Endothelial cell of umbilical vein (primary cell): ENCODE results near the gene ATP11B. TPM values are rescaled to one million over a fixed set of nuclear protein-coding genes. Genes with fewer than 3 reads are reported as not detected.

Experiments used
- BruUV-seq: library from RNA; stranded (reverse); fragments of 400-500 nt; replicated peaks from 2 replicates; lab custom pipeline; 2021; lab: Mats Ljungman, UMichigan
- CTCF ChIA-PET: fragments of 300-600, 350-600 bp; sonication (Branson Sonifier 250); formaldehyde crosslinking; loops from one replicate; lab custom pipeline; 2021; ENCODE audit warnings: antibody characterized with exemption, inconsistent platforms; lab: Charles Lee
- POLR2A ChIA-PET: fragments of 300-600, 350-600 bp; sonication (Branson Sonifier 250); formaldehyde crosslinking; loops from one replicate; lab custom pipeline; 2021; ENCODE audit warnings: antibody characterized with exemption, inconsistent platforms; lab: Charles Lee
- DNase-seq: peaks from one replicate; pipeline ENCODE4 v3.0.0-alpha.2; 2011; ENCODE audit warnings: low read depth, low spot score
- FAIRE-seq: peaks from 2 replicates; lab custom pipeline; 2011; peaks lifted over from hg19 to GRCh38; lab: Jason Lieb, UNC
- H2AFZ ChIP-seq: 2 replicates; pipeline ENCODE4 v1.6.0; 2012; ENCODE audit warnings: low read depth, low read length, control low read depth, inconsistent platforms
- H3K27ac ChIP-seq: 2 replicates; pipeline ENCODE4 v1.5.1; 2011; ENCODE audit warnings: low read depth, mild to moderate bottlenecking, control low read depth, low read length, moderate library complexity; ENCODE audit not compliant: insufficient read depth
- H3K27me3 ChIP-seq, 2 experiments: 2 replicates each; pipeline versions ENCODE4 v1.6.0 to v1.6.1; 2011; ENCODE audit warnings: low read length in 2 of 2, mixed read lengths in 1 of 2; ENCODE audit not compliant: control insufficient read depth in 2 of 2, insufficient read depth in 2 of 2
- H3K36me3 ChIP-seq, 2 experiments: 2 replicates in 1 of 2; 3 replicates in 1 of 2; pipeline ENCODE4 v1.5.1; 2011; ENCODE audit warnings: low read length in 2 of 2, mild to moderate bottlenecking in 1 of 2, moderate library complexity in 1 of 2; ENCODE audit not compliant: control insufficient read depth in 2 of 2, insufficient read depth in 2 of 2; ENCODE audit errors: extremely low read depth in 1 of 2
- H3K4me1 ChIP-seq: 3 replicates; pipeline ENCODE4 v1.5.1; 2011; ENCODE audit warnings: mild to moderate bottlenecking, low read length; ENCODE audit not compliant: control insufficient read depth, insufficient read depth; ENCODE audit errors: extremely low read depth
- H3K4me2 ChIP-seq: 2 replicates; pipeline ENCODE4 v1.6.1; 2011; ENCODE audit warnings: low read length, control low read depth, mixed read lengths; ENCODE audit not compliant: insufficient read depth
- H3K4me3 ChIP-seq, 3 experiments: fragments of 200-600 bp in 1 of 3; sonication (generic), shearing (Covaris generic) in 1 of 3; replicated peaks in 1 of 3; 2 replicates each; pipeline ENCODE4 v1.5.1; 2011 to 2016; ENCODE audit warnings: control low read depth in 3 of 3, low read length in 3 of 3, mild to moderate bottlenecking in 2 of 3, inconsistent platforms in 1 of 3, low read depth in 1 of 3, moderate library complexity in 1 of 3; ENCODE audit not compliant: insufficient read depth in 1 of 3
- H3K79me2 ChIP-seq: 2 replicates; pipeline ENCODE4 v1.6.0; 2012; ENCODE audit warnings: low read length, inconsistent platforms; ENCODE audit not compliant: control insufficient read depth, insufficient read depth
- H3K9ac ChIP-seq: replicated peaks from 2 replicates; pipeline ENCODE3; 2011; ENCODE audit warnings: low read length, control low read depth; ENCODE audit not compliant: insufficient read depth; ENCODE audit errors: extremely low read depth
- H3K9me1 ChIP-seq: replicated peaks from 3 replicates; pipeline ENCODE4 v1.6.0; 2011; ENCODE audit warnings: mild to moderate bottlenecking, low read length; ENCODE audit not compliant: control insufficient read depth, insufficient read depth; ENCODE audit errors: extremely low read depth
- H3K9me3 ChIP-seq: replicated peaks from 2 replicates; pipeline ENCODE4 v1.5.1; 2012; ENCODE audit warnings: low read length, inconsistent platforms; ENCODE audit not compliant: control insufficient read depth, insufficient read depth
- H4K20me1 ChIP-seq: replicated peaks from 2 replicates; pipeline ENCODE3; 2011; ENCODE audit warnings: mild to moderate bottlenecking, low read length; ENCODE audit not compliant: control insufficient read depth, insufficient read depth; ENCODE audit errors: extremely low read depth
- EZH2 ChIP-seq: IDR thresholded peaks from 2 replicates; pipeline ENCODE4 v1.6.1; 2012; ENCODE audit warnings: borderline replicate concordance, low read depth, mild to moderate bottlenecking, moderate library complexity, low read length, inconsistent platforms; ENCODE audit not compliant: severe bottlenecking
- FOS ChIP-seq: IDR thresholded peaks from 2 replicates; pipeline ENCODE4 v1.6.1; 2011; ENCODE audit warnings: mild to moderate bottlenecking, low read length, moderate library complexity, borderline replicate concordance; ENCODE audit not compliant: insufficient read depth
- GATA2 ChIP-seq: IDR thresholded peaks from 2 replicates; pipeline ENCODE4 v1.7.0; 2011; ENCODE audit warnings: low read depth, mild to moderate bottlenecking, moderate library complexity, mixed read lengths, low read length; ENCODE audit not compliant: insufficient read length, insufficient read depth
- JUN ChIP-seq: IDR thresholded peaks from 2 replicates; pipeline ENCODE4 v1.6.1; 2011; ENCODE audit warnings: borderline replicate concordance, low read depth; ENCODE audit not compliant: insufficient read length, insufficient read depth
- MYC ChIP-seq: IDR thresholded peaks from one replicate; pipeline ENCODE4 v1.6.1; 2011; ENCODE audit warnings: mild to moderate bottlenecking, low read depth, low read length
- POLR2A ChIP-seq: IDR thresholded peaks from 2 replicates; pipeline ENCODE4 v1.6.1; 2012; ENCODE audit warnings: low read depth, mild to moderate bottlenecking, control low read depth, low read length
- POLR2AphosphoS5 ChIP-seq: IDR thresholded peaks from 2 replicates; pipeline ENCODE4 v1.6.1; 2012; ENCODE audit warnings: low read depth, mild to moderate bottlenecking, control low read depth, low read length, moderate library complexity; ENCODE audit not compliant: insufficient read depth
- dilution Hi-C: fragments of 300-500 bp; cut with MboI; formaldehyde crosslinking; loops from one replicate; pipeline ENCODE4 v1.15.0; 2019; ENCODE audit warnings: low sequenced_read_pairs; ENCODE audit not compliant: extremely low pct_ligation_motif_present
- intact Hi-C: fragments of 100-400 bp; cut with micrococcal nuclease; formaldehyde crosslinking; loops from one replicate; pipeline ENCODE4 v1.10.0; 2022
- polyA plus RNA-seq, 4 experiments: library from polyadenylated mRNA; depleted of rRNA in 3 of 4; stranded (reverse) in 3 of 4; unstranded in 1 of 4; fragments of >200 nt; gene quantifications; 2 replicates each; pipeline versions ENCODE4 v1.2.1 to v1.2.3, GENCODE V29; 2011 to 2012; ENCODE audit warnings: missing spikeins in 1 of 4
- total RNA-seq: library from RNA; stranded (reverse); gene quantifications from 2 replicates; pipeline ENCODE4 v1.2.3, GENCODE V29; 2021
- TF ChIP-seq, protein P1 (sequence below), 2 donors: IDR thresholded peaks; 1 replicate in 1 of 2; 2 replicates in 1 of 2; pipeline ENCODE4 v1.5.1; 2011; ENCODE audit warnings: low read length in 2 of 2, mild to moderate bottlenecking in 2 of 2, moderate library complexity in 2 of 2, control low read depth in 1 of 2, inconsistent platforms in 1 of 2, low read depth in 1 of 2; ENCODE audit not compliant: insufficient read depth in 1 of 2; ENCODE audit errors: extremely low read depth in 1 of 2
- TF ChIP-seq, protein P2 (sequence below): IDR thresholded peaks from 2 replicates; pipeline ENCODE4 v1.6.1; 2011; ENCODE audit not compliant: insufficient read depth, insufficient read length

The ATP11B gene
- total and polyA plus RNA-seq, 2 donors (not counting 3 experiments of a cell fraction or from before 2014, with no cell fraction given), result 10.1 to 49.3 TPM

DNA sequence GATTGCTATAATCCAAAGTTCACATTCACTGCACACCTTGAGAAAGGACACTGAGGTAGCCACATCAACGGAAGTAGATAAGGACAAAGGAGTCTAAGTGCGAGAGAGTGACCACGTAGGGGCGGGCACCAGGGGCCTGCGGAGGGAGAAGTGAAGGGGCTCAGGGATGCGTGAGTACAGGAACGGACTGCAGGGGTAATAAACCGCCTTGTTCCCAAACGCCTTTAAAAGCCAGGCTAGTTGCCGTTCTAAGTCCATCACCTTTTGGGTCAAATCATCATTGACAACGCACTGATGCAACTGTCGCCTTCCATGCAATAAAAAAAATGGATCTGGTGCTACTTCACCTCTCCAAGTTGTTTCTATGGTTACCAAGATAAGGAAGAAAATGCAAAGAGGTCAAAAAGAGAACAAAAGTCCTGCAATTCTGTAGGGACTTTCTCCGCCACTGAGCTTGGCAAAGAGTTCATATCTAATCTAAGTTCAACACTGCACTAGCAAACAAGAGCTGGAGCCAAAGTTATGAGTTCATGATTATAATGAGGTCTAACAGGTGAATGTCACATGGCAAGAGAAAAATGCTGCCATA lies 32.6 kb upstream of the ATP11B start:
- Histone ChIP-seq H4K20me1 (no peaks in the 10 kb centered on the region), H3K9me3 (no peaks in the 10 kb centered on the region), H3K27ac (no peak overlapping the region), H3K9me1 (no peaks in the 10 kb centered on the region), H3K27me3 (no peaks in the 10 kb centered on the region), H3K4me2 (no peak overlapping the region), H2AFZ (no peak overlapping the region), H3K36me3 (no peaks in the 10 kb centered on the region), H3K79me2 (no peaks in the 10 kb centered on the region), H3K4me1 (peaks cover 3% of the 10 kb centered on the region), H3K9ac (no peak overlapping the region), H3K4me3 (no peak overlapping the region)
- ChIA-PET CTCF (interaction anchor here (1.2 kb wide), 1 partner anchor 47 kb away, joined by 5 read pairs; no protein-coding TSS in a partner anchor), POLR2A (no interaction called here)
- BruUV-seq, result no TSS peak
- intact Hi-C loops, result no loop called here
- FAIRE-seq (no peak), DNase-seq (no peak)
- dilution Hi-C loops, result no loop called here
- no peak for TF ChIP-seq POLR2AphosphoS5
- no peak for TF ChIP-seq FOS
- TF ChIP-seq, protein P1, sequence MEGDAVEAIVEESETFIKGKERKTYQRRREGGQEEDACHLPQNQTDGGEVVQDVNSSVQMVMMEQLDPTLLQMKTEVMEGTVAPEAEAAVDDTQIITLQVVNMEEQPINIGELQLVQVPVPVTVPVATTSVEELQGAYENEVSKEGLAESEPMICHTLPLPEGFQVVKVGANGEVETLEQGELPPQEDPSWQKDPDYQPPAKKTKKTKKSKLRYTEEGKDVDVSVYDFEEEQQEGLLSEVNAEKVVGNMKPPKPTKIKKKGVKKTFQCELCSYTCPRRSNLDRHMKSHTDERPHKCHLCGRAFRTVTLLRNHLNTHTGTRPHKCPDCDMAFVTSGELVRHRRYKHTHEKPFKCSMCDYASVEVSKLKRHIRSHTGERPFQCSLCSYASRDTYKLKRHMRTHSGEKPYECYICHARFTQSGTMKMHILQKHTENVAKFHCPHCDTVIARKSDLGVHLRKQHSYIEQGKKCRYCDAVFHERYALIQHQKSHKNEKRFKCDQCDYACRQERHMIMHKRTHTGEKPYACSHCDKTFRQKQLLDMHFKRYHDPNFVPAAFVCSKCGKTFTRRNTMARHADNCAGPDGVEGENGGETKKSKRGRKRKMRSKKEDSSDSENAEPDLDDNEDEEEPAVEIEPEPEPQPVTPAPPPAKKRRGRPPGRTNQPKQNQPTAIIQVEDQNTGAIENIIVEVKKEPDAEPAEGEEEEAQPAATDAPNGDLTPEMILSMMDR (IDR thresholded peaks at IDR 0.05; ENCODE audit: extremely low read depth in 1 of 2, insufficient read depth in 1 of 2, low read depth in 1 of 2, low read length in 2 of 2), result no peak
- TF ChIP-seq MYC, result no peak
- no peak for TF ChIP-seq GATA2
- TF ChIP-seq EZH2, result no peak
- no peak for TF ChIP-seq POLR2A
- TF ChIP-seq JUN, result no peak
- TF ChIP-seq, protein P2, sequence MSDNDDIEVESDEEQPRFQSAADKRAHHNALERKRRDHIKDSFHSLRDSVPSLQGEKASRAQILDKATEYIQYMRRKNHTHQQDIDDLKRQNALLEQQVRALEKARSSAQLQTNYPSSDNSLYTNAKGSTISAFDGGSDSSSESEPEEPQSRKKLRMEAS, result no peak
